GM23248 (cell line): ENCODE measurements around the gene GBP2.

ENCODE experiments used
- EZH2 ChIP-seq: fragments of 200-600 bp; sonication (generic); IDR thresholded peaks from 2 replicates; pipeline ENCODE4 v1.6.1; 2018; ENCODE audit warnings: antibody characterized with exemption, mild to moderate bottlenecking; ENCODE audit not compliant: insufficient read depth, poor library complexity, severe bottlenecking
- EZH2phosphoT487 ChIP-seq: fragments of 200-600 bp; sonication (generic); IDR thresholded peaks from 2 replicates; pipeline ENCODE4 v1.6.1; 2018; ENCODE audit warnings: antibody characterized with exemption, moderate library complexity, mild to moderate bottlenecking, low read depth; ENCODE audit not compliant: insufficient read depth

DNA sequence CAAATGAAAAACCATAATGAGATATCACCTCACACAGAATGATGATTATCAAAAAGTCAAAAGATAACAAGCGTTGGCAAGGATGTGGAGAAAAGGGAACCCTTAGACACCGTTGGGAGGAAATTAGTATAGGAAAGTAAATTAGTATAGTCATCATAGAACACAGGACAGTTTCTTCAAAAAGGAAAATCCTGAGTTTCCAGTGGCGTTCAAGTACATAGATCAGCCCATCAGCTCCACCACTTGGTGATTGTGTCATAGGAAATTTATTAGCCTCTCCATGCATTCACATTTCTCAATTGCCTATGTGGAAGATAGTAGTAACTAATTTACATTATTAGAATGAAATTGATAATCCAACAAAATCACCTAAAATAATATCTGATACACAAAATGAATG, 20.8 kb upstream of the GBP2 start:
- TF ChIP-seq EZH2phosphoT487 (no peak), EZH2 (no peak)
